Measurements from ENCODE around the gene EEF1AKMT4.

DNA sequence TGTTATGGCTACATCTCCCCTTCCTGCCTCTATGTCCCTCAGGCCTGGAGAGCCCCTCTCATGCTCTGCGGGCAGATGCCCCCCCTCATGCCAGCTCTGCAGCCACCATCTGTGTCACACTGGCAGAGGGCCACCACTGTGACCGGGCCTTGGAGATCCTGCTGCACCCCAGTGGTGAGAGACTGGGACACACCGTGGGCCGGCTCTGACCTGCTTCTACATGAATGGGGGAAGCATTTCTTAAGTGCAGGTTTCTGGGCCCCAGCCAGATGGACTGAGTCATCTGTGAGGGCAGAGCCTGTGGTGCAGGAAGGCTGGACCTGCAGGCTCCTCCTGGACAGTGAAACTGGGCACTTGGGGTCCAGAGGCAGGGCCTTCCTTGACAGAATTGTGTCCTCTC lies 15.2 kb upstream of the EEF1AKMT4 start:
- TF ChIP-seq, protein P1, sequence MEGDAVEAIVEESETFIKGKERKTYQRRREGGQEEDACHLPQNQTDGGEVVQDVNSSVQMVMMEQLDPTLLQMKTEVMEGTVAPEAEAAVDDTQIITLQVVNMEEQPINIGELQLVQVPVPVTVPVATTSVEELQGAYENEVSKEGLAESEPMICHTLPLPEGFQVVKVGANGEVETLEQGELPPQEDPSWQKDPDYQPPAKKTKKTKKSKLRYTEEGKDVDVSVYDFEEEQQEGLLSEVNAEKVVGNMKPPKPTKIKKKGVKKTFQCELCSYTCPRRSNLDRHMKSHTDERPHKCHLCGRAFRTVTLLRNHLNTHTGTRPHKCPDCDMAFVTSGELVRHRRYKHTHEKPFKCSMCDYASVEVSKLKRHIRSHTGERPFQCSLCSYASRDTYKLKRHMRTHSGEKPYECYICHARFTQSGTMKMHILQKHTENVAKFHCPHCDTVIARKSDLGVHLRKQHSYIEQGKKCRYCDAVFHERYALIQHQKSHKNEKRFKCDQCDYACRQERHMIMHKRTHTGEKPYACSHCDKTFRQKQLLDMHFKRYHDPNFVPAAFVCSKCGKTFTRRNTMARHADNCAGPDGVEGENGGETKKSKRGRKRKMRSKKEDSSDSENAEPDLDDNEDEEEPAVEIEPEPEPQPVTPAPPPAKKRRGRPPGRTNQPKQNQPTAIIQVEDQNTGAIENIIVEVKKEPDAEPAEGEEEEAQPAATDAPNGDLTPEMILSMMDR (IDR thresholded peaks at IDR 0.05) = no peak
- no peak for TF ChIP-seq POLR2A (IDR thresholded peaks at IDR 0.05)
